ENCODE results near the gene ZNRF1. TPM values are rescaled to one million over a fixed set of nuclear protein-coding genes. Genes with fewer than 3 reads are reported as not detected.

The ZNRF1 gene
- total RNA-seq, 1 donor from 2014 or later: 7.9 TPM

GRCh38 chr16:75139498-75139897 lies 140.7 kb downstream of the ZNRF1 start:
- DNase-seq (ENCODE audit: low read depth in 2 of 2): no peak

DNA sequence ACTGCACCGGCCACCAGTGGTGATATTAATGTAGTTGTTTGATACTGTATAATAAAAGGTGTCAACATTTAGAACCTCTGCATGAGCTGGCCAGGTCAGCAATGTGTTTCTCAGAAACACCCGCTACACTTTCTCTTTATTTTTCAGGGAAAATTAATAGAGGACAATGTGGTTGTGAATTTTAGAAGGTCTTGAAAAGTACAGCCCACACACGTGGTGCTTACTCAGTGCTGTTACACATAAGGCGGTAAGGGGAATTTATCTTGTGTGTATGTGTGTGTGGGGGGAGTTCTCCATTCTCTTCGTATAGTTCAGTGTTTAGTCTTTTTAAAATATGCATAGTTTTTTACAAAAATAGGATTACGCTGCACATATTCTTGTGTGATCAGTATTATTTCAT lies 145.1 kb downstream of the ZNRF1 start:
- no peak for DNase-seq (ENCODE audit: low read depth in 2 of 2)

DNA sequence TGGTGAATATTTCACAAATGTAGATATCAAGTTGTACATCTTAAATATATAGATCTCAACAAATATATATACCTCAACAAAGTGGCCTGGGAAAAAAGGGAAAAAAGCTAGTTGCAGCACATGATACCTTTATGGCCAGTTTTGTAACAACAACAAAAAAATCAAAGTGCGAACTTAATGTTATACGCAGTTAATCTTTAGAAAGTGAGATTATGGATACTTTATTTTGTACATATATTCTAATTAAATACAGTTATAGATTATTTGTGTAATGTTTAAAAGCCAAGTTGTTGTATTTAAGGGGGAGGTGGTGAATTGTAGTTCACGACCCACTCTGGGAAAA lies 149.1 kb downstream of the ZNRF1 start:
- DNase-seq (ENCODE audit: low read depth in 2 of 2): no peak

GRCh38 chr16:75148311-75149195 lies 149.7 kb downstream of the ZNRF1 start, which contains the start of gene ZFP1:
Gene ZFP1 (plus strand): TSS chr16:75148524. CDS start chr16:75152952, 4,428 bp downstream.
- peak; percentile 92 for DNase-seq (ENCODE audit: low read depth in 2 of 2)

GRCh38 chr16:75151798-75152197 lies 153.0 kb downstream of the ZNRF1 start:
- DNase-seq (ENCODE audit: low read depth in 2 of 2): no peak

GRCh38 chr16:75152635-75153034 lies 153.8 kb downstream of the ZNRF1 start:
- no peak for DNase-seq (ENCODE audit: low read depth in 2 of 2)

DNA sequence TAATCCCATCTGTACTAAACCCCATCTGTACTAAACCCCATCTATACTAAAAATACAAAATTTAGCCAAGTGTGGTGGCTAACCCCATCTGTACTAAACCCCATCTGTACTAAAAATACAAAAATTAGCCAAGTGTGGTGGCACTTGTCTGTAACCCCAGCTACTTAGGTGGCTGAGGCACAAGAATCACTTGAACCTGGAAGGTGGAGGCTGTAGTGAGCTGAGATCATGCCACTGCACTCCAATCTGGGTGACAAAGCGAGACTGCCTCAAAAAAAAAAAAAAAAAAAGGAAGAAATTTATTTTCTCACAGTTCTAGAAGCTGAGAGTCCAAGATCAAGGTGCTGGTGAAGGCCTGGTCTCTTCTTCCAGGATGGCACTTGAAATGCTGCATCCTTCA lies 161.6 kb downstream of the ZNRF1 start:
- no peak for DNase-seq (ENCODE audit: low read depth in 2 of 2)

Other genes starting within 250 kb of the ZNRF1 start
- not detected in 2 replicates for gene FA2H, start 224.2 kb upstream of the ZNRF1 start, total RNA-seq
- 10.0 and 11.5 TPM in 2 replicates for gene WDR59, start 13.9 kb upstream of the ZNRF1 start, total RNA-seq
- 0.22 and 0.60 TPM in 2 replicates for gene LDHD, start 117.8 kb downstream of the ZNRF1 start, total RNA-seq
- 5.4 and 10.5 TPM in 2 replicates for gene ZFP1, start 149.5 kb downstream of the ZNRF1 start, total RNA-seq
- not detected in 2 replicates for gene CTRB2, start 208.1 kb downstream of the ZNRF1 start, total RNA-seq
- not detected in 2 replicates for gene CTRB1, start 220.0 kb downstream of the ZNRF1 start, total RNA-seq